GM20000 (cell line): ENCODE measurements around the gene RPS6KA5.
"Not testable (repeated sequence)": the region's sequence is repeated elsewhere in the genome, so short reads cannot be mapped to it uniquely, and the experiment has no call there.

Experiments
- DNase-seq: peaks from one replicate; pipeline ENCODE4 v3.0.0; 2012; ENCODE audit warnings: low spot score
- TF ChIP-seq, protein P1 (sequence below): IDR thresholded peaks from 2 replicates; pipeline ENCODE4 v1.5.1; 2012; ENCODE audit warnings: mild to moderate bottlenecking, control low read depth; ENCODE audit errors: extremely low read depth, missing control alignments

The RPS6KA5 gene

DNA sequence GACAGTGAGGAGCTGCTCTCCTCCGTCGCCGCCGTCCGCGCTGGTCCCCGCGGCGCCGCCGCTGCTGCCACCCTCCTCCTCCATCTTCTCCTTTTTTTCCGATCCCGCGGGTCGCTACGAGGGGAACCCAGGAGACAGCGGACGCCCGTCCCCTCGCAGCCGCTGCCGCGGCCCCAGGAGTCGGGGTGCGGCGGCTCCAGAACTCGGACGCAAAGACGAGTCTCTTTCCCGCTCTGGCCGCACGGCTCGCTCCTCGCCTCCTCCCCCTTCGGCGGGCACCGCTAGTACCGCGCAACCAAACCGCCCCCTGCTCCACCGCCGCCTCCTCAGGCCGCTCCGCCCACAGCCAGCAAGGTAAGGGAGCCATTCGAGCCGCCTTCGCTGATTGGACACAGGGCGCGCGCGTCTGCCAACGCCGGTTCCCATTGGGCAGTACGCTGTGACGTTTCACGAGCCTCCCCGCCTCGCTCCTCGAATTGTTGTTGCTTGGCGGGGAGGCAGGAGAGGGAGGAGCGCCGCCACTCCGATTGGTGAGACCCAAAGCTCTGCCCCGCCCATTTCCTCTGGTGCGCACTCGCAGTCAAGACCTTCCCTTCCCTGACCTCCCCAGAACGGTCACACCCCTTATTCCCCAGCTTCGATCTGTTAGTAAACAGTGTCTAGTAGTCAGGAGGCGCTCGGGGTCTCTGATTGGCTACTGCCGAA lies at the start of gene RPS6KA5:
RPS6KA5 (minus strand) TSS at position 291 of the 705 bp plus-strand sequence; CDS start at position 84, 207 bp downstream.
- TF ChIP-seq, protein P1, sequence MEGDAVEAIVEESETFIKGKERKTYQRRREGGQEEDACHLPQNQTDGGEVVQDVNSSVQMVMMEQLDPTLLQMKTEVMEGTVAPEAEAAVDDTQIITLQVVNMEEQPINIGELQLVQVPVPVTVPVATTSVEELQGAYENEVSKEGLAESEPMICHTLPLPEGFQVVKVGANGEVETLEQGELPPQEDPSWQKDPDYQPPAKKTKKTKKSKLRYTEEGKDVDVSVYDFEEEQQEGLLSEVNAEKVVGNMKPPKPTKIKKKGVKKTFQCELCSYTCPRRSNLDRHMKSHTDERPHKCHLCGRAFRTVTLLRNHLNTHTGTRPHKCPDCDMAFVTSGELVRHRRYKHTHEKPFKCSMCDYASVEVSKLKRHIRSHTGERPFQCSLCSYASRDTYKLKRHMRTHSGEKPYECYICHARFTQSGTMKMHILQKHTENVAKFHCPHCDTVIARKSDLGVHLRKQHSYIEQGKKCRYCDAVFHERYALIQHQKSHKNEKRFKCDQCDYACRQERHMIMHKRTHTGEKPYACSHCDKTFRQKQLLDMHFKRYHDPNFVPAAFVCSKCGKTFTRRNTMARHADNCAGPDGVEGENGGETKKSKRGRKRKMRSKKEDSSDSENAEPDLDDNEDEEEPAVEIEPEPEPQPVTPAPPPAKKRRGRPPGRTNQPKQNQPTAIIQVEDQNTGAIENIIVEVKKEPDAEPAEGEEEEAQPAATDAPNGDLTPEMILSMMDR = no peak
- DNase-seq = peak; percentile 95

DNA sequence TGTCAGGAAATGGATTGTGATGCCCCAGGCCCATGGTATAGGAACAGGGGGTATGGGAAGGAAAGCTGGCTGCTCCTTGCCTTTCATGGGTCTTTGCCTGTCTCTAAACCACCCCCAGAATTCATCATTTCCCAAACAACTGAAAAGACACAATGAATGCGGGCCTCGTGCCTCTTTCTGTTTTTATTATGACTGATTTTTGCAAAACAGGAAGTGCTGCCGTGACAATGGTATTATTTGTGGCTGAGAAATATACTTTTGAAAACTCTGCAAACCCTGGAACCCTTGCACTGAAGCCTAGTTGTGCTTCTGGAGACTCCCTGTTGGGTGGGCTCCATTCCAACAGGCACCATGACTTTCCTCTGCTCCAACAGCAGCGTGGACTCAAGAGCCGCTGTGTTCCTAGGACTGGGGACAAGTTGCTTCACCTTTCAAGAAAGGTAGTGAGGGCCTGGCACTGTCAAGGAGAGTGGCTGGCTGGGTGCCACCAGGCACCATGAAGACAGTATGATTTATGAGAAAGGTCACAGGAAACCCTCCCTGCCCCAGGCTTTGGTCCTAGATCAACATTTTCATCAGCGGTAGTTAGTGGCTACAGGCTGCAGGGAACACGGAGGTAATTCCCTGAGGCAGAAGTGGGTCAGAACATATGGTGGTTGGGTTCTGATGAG lies 48.6 kb upstream of the RPS6KA5 start:
- DNase-seq = peak; percentile 34
- TF ChIP-seq, protein P1 = no peak

DNA sequence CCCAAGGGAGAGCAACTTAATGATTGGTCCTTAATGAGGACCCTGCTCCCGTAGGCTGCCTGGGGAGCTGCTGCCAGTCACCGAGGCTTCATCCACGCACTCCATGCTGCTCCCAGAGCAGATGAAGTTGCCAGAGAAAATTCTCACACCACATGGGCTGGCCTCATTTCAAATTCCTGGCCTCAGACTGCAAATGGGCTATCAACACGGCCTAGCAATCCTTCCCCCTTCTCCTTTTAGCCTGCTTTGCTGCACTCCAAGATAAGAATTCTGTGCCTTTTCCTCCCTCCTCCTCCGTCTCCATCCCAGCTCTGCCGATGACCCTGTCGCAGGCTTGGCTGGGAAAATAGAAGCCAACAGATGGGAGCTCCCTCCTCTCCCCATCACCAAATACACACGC lies 42.7 kb upstream of the RPS6KA5 start:
- no peak for DNase-seq
- TF ChIP-seq, protein P1 = no peak

DNA sequence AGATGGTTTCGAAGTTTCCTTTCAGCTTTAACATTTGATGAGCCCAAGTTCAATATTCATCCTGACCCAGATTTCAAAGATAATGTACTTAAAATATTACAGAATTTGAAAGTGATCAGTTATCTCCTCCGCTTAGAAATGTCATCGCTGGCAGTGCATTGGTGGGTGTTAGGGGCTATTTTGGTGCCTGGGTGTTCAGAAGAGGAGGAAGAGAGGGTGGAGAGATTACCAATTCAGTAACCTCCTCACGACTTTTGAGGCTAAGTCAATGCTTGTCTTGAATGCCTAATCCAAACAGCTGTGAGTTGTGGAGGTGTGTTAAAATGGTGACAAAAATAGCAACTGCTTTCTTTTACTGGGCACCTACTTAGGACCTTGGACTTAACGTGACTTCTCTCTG lies 39.7 kb upstream of the RPS6KA5 start:
- no peak for DNase-seq
- TF ChIP-seq, protein P1 = no peak

DNA sequence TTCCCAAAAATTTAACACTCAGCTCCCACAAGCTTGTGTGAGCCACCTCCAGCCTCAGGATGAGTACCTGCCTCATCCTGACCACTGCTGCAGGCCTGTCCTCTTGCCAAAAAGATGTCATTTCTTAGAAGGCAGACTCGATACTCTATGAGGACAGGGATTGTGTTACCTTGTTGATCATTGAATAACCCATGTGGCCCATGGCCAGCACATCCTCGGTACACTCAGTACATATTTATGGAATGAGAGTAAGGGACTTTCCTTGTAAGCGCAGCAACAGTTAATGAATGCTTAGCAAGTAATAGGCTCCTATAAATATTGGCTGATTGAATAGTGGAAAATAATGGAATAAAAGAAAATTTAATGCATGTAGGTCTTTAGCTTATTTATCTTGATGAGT lies 38.1 kb upstream of the RPS6KA5 start:
- TF ChIP-seq, protein P1 = no peak
- DNase-seq = no peak

DNA sequence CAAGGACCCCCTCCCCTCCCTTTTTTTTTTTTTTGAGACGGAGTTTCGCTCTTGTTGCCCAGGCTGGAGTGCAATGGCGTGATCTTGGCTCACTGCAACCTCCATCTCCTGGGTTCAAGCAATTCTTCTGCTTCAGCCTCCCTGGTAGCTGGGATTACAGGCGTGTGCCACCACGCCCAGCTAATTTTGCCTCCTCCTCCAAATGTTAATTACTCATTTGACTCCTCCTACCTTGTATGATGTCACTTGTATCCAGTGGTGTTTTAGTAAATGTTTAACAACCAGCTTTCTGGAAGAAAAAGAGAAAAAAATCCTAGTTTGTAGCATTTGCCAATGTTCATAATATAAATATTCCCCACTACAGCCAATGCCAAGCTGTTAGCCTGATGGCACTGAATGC lies 37.2 kb upstream of the RPS6KA5 start:
- not testable (repeated sequence) for DNase-seq

DNA sequence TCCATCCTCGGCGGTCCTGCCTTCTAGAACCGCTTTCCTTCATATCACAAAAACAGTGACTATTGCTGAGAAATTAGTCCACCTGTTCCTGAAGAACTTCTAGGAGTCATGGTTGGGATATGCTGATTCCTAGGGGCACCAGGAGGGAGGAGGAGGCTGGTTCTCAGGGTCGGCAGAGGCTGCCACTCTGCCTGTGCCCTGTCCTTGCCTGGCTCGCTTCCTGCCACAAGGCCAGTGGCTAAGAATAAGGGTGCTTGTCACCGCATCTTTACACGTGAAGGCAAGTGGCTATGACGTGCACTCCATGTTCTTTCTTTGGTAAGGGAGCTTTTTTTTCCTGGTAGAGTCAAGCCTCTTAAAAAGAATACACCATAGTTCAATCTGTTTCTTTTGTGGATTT lies 34.7 kb upstream of the RPS6KA5 start:
- no peak for DNase-seq
- TF ChIP-seq, protein P1 = no peak

DNA sequence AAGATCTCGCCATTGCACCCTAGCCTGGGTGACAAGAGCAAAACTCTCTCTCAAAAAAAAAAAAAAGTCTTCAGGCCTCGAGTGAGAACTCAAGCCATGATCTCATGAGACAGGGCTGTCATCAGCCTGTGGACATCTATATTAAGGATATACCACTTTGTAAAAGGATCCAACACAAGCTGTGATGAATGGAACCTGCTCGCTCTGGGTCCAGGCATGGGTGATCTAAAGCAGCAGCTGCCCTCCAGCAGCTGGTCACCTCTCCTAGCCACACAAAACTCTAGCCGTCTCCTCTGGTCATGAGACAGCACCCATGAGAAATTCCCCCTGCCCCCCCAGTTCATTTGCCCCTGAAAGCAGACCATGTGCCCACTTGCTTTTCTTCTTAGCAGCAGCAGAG lies 34.3 kb upstream of the RPS6KA5 start:
- TF ChIP-seq, protein P1 = no peak
- DNase-seq = no peak

DNA sequence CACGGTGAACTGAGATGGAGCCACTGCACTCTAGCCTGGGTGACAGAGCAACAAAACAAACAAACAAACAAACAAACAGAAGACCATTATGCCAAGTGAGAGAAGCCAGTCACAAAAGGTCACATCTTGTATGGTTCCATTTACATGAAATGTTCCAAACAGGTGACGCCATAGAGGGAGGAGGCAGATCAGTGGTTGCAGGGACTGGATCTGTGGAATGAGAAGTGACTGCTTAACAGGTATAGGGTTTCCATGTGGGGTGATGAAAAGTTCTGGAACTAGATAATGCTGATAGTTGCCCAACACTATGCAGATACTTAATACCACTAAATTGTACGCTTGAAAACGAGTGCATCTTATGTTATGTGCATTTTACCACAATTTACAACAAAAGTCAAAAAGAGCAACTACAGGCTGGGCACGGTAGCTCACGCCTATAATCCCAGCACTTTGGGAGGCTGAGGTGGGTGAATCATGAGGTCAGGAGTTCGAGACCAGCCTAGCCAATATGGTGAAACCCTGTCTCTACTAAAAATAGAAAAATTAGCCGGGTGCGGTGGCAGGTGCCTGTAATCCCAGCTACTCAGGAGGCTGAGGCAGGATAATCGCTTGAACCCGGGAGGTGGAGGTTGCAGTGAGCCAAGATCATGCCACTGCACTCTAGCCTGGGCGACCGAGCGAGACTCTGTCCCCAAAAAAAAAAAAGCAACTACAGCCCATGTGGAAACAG lies 33.5 kb upstream of the RPS6KA5 start:
- DNase-seq = not testable (repeated sequence)
